Measurements from ENCODE around the gene CPNE2.
"Not testable (repeated sequence)": the region's sequence is repeated elsewhere in the genome, so short reads cannot be mapped to it uniquely, and the experiment has no call there.

The CPNE2 gene

DNA sequence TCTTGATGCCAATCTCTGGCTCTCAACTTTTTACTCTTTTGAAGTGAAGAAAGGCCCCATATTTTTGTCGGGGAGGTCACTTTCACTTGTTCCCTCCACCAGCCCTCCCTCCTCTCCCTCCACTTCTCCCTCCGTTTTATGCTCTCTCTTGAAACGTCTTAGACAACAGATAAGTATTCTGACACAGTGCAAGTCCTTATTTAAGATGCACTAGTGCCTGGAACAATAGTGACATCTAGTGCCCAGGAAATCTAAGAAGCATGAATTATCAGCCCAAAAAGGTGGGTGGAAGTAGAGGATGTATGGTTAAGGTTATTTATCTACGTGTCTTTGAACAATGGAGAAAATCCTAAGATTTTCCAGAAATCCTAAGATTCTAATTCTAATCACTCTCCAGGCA is 75.6 kb downstream of the CPNE2 start:
- no peak for DNase-seq (ENCODE audit: low spot score)

DNA sequence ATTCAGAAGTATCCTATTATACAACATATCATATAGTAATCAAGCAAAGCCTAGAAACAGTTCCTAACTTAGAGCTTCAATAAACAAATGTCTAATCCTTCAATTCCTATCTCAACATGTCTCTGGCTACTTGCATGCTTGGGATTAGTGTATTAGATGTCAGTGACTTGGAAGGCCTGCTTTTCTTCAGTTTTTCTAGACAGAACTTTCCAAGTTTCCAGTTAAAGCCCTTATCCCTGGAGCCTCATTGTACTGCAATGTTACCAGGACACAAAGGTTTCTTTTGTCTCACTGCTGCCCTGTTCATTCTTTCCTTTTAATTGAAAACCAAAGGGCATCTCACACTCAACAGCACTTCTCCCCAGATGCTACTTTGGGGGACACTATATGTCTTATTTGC is 76.9 kb downstream of the CPNE2 start:
- DNase-seq (ENCODE audit: low spot score) = no peak

DNA sequence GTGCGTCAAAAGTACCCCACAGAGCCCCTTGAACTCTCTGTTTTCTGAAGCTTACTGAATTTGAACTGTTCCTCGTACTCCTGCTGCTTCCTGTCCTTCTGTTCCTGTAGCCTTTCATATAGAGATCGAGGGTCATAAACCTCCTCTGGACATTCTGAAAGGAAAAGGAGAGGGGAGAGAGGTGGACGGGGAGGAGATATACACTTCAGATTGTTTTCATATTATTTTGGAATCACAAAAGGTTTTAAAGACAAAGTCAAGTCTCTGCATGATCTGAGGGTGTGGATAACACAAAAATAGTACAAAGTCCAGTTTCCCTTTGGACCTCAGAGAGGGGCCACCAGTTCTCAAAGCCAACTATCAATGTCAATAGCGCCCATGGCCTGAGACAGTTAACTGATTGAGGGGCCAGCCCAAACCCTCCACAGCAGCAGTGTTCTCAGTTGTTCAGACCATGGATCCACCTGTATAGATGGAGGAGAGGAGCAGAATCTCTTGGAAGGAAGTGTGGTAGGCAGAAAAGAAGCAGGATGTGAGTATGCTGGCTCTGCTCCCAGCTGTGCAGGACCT is 80.4 kb downstream of the CPNE2 start:
- DNase-seq (ENCODE audit: low spot score) = no peak

DNA sequence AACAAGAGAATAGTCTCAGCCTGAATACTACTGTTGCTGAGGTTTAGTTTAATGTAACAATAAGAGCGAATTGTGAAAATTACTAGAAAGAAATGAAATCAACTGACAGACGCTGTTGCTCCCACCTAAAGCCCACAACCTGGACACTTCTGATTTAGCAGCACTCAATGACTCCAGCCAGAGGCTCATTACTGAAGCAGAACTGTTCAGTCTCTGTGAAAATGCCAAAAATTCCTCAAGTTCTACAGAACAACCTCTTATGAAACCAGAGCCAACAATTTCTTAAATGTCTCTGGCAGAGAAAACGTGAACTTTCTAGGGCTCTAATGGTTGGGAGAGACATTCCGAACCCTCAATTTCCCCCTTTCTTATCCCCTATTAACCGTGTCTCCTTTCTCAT is 83.5 kb downstream of the CPNE2 start:
- DNase-seq (ENCODE audit: low spot score) = no peak

DNA sequence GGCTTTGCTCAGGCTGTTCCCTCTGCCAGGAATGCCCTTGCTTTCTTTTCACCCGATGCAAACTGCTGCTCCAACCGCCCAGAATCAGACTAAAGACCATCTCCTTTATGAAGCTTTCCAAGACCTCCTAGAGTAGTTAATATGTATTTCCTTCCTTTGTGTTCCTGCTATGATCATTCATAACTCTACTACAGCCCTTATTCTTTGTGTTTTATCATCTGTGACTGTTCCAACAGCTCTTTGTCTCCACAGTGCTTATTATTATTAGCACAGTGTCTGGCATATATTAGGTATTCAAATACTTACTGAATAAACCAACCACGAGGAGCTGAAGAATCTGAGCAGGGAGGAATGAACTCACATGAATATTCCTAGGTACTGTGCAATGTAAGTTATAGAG is 85.8 kb downstream of the CPNE2 start:
- DNase-seq (ENCODE audit: low spot score) = no peak

DNA sequence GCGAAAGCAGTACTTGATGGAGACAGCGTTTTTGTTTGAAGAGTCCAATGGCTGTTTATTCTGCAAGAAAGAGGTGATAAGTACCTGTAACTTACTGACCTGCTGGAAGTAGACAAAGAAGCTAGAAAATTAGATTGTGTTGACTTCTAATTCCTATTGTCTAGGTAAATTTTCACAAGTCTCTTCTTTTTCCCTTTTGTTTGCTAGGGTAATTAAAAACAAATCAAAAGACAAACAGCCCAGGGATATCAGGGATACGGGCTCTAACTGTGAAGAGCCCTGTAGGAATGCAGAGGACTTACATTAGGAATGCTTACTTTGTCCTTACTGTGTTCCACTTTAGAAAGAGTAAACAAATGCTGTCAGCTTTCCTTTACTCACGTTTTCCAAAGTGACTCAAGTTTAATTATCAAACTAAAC is 86.4 kb downstream of the CPNE2 start:
- DNase-seq (ENCODE audit: low spot score) = no peak

DNA sequence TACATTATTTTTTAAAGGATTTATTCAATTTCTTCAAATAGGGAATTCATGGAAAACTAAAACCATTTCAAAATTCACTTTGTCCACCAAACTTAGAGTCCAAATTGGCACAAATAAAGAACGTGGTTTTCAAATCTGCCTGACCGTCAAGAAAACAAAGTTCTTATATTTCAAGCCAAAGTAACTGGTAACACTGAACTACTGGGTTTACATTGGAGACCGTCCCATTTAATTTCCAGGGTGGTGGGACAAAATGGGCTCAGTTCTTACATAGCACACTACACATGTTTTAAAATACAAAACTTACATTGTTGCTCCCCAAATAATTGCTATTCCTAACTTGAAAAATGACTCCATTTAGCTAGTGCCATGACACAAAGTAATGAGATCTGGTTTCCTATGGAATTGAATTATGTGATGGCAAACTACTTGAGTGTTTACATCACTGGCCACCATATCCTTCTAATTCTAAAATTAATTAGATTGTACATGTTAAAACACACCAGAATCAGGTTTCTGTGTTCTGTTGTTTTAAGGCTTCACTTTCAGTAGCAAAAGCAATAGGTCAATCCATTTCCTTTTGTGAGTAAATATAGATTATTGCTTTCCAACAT is 86.9 kb downstream of the CPNE2 start:
- no peak for DNase-seq (ENCODE audit: low spot score)

DNA sequence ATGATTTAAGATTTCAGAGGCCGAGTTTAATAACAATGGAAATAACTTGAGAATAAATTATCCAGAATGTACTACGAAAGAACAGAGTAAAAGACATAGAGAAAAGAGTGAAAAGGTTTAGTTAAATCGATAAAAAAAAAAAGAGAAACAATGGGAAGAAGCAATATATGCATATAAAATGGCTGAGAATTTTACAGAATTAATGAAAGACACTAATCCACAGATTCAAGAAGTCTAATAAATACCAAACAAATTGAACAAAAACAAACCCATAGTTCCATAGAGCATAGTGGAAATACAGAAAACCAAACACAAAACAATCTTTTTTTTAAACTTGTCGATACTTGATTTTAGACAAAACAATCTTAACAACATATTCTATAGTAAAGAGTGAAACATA is 91.7 kb downstream of the CPNE2 start:
- no peak for DNase-seq (ENCODE audit: low spot score)

DNA sequence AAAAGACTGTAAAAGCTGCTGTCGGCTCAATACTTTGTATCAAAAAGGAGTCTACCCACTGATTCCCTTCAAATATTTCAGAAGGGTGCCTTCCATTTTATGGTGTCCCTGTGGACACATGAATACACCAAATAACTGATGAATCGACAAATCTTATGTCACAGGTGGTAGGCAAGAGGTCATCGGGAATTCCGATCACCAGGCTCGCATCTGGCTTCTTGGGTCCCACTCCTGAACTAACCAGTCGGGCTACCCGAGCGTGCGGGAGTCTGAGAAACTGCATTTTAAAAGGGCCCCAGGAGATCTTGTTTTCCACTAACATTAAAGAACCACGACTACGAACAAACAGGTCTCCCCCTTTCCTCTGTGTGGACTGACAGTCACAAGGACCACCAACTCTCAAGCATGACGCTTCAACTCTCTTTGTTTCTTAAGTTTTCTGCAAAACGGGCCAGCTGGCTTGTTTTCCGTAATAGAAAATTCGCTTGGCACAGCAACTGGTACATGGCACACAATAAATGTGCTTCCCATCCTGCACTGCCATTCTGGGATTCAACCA is 92.6 kb downstream of the CPNE2 start:
- no peak for DNase-seq (ENCODE audit: low spot score)

DNA sequence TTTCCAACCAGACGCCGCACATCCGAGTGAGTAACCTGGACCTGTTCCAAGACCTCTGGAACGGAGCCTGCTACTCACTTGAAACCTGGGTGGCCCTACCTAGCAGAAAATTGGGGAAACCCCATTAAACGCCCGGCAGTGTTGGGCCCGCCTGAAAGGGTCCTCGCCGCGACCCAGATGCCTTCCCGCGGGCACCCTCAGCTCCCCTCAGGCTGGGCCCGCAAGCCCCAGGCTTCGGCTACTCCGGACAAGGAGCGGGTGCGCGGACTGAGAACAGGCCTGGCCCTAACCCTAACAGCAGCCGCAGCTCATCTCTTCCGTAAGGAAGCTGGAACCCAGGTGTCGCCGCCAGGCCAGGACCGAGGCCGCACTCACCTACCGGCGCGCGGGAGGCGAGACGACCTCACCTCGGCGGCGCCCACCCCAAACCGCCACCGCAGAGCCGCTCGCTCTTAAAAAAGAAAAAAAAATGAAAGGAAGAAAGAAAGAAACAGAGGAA is 93.1 kb downstream of the CPNE2 start:
- peak; percentile 63 for DNase-seq (ENCODE audit: low spot score)

DNA sequence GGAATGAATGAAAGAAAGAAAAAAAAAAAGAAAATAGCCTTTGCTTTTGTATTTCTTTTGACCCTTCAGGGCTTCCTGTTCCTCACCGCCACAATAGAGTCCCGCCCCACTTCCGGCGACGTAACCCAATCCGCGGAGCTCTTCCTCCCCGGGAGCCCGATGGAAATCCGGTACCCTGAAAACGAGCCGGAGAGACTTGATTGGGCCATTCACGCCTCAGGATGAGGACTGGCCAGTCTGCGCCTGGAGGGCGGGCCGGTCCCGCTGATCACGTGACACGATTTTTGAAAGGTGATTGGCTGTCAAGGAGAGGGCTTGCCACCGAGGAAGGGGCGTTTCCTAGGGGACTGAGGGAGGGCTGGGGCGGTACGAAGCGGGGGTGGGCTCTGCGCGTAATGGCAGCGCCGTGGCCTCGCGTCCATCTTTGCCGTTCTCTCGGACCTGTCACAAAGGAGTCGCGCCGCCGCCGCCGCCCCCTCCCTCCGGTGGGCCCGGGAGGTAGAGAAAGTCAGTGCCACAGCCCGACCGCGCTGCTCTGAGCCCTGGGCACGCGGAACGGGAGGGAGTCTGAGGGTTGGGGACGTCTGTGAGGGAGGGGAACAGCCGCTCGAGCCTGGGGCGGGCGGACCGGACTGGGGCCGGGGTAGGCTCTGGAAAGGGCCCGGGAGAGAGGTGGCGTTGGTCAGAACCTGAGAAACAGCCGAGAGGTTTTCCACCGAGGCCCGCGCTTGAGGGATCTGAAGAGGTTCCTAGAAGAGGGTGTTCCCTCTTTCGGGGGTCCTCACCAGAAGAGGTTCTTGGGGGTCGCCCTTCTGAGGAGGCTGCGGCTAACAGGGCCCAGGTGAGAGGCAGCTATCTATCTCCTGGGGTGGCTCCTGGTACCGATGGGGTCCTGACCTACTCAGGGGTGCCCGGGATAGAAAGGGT is 93.8 kb downstream of the CPNE2 start, which contains the start of the genes PSME3IP1 and RSPRY1:
TSS of gene PSME3IP1 (minus strand) at position 95 of the 927 bp plus-strand sequence. CDS start 12,185 bp downstream, outside the sequence.
TSS of gene RSPRY1 (plus strand) at position 385 of the 927 bp plus-strand sequence. CDS start 18,330 bp downstream, outside the sequence.
- DNase-seq (ENCODE audit: low spot score) = peak; percentile 100

DNA sequence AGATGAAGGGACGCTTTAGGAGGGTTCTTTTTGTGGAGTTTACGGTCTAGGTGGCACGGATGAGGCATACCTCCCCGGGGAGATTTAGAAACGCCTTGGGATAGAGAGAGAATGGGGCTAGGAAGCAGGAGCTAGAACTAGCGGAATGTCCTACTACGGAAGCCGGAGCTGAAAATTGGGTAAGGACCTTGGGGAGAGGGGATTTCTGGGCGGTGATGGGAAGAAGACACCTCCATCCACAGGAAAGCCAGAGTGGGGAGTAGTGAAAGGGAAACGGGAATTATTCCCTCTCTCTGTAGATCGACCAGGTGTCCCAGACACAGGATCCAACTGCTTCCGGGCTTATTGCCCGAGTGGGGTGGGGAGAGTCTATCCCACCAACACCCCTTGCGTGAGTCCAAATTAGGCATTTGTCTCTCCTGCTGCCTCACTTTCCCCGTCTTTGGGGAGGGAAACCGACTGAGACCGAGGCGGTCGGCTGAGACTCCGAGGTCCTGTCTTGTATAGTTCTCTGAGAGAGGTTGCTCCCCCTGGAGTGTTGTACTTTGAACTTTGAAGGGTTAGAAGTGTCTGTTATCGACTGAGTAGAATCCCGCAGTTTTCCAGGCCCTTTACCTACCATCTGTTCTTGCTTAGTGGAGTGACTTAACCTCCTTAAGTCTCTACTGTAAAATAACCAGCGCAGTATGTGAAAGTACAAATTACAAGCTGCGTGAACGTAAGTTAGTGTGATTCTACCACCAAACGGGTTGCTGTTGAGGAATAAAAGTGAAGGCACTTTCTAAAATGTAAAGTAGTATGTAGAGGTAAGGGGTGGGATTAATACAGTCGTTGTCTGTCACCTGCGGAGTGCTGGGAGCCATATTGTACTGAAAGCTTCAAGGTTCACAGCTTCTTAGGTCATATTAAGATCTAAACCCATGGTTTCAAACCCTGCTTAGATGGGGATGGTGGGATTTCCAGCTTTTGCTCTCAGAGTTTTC is 94.8 kb downstream of the CPNE2 start:
- DNase-seq (ENCODE audit: low spot score) = peak; percentile 25

DNA sequence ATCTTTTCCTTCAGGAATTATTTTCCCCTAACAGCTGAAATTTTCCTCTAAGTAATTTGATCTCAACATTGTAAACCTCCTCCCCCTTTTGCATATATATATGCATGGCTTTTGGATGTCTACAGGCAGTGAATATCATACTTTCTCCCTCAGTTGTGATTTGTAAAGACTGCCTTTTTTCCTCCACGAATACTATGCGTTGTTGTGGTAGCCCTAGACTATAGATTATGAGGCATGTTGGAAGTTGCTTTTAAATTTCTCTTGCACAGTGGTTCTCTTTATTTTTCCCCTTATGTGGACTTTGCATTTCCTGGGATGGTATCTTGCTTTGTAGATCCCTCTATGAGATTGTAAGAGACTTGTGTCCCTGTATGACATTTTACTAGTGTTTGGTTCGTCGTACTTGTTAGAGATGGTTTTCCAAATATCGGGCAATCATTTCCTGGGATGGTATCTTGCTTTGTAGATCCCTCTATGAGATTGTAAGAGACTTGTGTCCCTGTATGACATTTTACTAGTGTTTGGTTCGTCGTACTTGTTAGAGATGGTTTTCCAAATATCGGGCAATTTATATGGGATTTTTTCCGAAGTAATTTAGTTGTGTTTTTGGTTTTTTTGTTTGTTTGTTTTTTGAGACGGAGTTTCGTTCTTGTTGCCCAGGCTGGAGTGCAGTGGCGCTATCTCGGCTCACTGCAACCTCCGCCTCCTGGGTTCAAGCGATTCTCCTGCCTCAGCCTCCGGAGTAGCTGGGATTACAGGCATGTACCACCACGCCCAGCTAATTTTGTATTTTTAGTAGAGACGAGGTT is 95.7 kb downstream of the CPNE2 start:
- DNase-seq (ENCODE audit: low spot score) = not testable (repeated sequence)

DNA sequence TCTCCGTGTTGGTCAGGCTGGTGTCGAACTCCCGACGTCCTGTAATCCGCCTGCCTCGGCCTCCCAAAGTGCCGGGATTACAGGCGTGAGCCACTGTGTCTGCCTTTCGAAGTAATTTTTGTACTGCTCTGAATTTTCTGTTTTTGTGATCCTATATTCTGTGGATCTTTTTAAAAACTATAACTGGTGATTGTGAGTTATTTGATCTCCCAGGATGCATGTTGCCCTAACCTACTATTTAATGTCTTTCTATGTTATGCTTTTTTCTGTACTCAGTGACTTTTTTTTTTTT is 96.3 kb downstream of the CPNE2 start:
- no peak for DNase-seq (ENCODE audit: low spot score)

DNA sequence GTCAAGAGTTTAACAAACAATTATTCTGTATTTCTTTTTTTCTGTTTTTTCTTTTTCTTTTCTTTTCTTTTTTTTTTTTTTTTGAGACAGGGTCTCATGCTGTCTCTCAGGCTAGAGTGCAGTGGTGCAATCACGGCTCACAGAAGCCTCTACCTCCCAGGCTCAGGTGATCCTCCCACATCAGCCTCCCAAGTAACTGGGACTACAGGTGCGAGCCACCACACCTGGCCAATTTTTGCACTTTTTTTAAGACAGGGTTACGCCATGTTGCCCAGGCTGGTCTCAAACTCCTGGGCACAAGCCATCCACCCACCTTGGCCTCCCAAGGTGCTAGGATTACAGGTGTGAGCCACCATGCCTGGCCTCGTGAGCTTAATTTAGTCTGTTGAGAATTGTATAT is 97.1 kb downstream of the CPNE2 start:
- not testable (repeated sequence) for DNase-seq (ENCODE audit: low spot score)

DNA sequence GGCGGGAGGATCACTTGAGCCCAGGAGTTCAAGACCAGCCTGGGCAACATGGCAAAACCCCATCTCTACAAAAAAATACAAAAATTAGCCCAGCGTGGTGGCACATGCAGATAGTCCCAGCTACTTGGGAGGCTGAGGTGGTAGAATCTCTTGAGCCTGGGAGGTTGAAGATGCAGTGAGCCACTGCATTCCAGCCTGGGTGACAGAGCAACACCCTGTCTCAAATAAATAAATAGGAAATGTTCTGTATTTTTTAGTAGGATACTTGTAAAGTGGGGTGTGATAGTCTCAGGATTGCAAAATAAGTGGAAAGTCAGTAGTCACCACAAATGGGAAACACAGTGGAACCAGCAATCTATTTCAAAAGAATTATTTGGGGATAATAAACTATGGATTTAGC is 97.8 kb downstream of the CPNE2 start:
- DNase-seq (ENCODE audit: low spot score) = no peak

DNA sequence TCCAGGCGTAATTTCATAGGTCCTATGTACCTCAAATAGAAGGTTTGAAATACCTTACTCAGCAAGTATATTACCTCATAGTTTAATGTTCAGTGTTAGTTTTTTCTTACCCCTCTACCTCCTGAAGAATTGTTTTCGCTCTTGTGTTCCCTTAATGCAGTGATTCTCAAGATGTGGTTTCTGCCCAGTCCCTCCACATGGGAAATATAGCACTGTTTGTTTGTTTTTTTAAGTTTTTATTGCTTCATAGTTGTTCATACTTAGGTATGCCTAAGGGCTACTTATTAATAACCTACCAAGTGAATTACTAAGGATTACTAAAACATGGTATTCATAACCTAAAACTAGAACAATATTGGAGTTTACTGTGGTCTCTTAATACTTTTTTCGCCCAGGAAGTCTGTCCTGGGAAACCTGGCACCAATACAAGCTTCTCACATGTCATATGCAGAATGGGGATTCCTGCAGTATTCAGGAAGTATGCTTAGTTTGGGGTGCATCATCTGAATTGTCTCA is 98.7 kb downstream of the CPNE2 start:
- DNase-seq (ENCODE audit: low spot score) = no peak

DNA sequence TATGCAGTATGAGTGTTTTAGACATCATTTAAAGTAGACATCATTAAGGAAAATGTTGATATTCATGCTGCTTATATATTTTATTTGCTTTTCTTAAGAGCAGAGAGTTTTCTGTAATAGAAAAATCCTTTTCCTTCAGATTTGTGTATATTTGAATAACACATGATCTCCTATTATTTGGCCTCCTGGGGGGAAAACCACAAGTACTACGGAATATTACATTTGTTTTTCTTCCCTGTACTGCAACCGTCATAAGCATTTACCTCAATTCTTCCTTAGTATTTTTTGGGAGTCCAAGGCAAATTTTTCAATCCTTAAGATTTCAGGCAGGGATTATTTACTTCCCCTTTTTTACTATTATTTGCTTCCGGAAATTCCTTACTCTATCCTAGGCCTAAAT is 99.8 kb downstream of the CPNE2 start:
- DNase-seq (ENCODE audit: low spot score) = no peak

DNA sequence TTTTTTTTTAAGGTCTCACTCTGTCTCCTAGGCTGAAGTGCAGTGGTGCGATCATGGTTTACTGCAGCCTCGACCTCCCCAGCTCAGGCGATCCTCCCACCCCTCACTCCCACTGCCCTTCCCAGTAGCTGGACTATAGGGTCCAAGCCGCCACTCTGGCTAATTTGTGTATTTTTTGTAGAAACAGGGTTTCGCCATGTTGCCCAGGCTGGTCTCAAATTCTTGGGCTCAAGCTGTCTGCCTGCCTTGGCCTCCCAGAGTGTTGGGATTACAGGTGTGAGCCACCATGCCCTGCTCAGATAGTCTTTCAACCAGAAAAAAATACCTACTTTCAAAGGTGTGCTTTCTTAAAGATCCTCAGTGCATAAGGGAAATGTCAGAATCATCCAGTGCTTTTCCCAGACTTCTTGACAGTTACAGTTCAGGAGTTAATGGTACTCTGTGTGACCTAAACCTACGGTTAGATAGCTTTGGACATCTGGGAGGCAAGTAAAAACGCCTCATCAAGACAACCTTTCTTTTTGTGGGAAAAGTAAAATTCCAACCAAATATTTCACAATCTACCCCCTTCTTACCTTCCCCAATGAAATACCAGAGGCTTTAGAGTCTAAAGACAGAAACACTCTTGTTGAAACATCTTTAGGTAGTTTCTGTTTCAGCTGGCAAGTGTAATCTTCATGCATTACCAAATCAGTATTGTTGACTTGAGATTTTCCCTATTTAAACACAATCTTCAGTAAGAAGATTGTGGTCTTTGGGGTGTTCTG is 100.5 kb downstream of the CPNE2 start:
- DNase-seq (ENCODE audit: low spot score) = no peak

DNA sequence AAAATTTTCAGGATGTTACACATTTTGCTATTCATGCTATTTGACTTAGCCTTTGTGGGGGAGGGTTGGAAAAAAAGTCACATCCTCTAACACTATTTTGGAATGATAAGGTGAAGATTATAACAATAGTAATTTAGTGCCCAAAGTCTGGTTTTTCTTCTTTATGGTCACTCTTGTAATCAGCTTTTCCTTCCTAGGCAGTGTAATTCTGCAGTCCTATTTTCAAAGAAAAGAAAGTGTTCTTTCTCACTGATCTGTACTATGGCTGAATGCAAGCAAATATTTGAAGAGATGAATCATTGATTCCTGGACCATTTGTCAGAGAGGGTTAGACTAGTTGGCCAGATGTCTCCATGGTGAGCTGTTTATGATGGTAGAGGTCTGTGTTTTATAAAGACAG is 102.1 kb downstream of the CPNE2 start:
- DNase-seq (ENCODE audit: low spot score) = no peak
